K562 (cell line): ENCODE measurements around the gene ADGRD1. TPM values are rescaled to one million over a fixed set of nuclear protein-coding genes. Genes with fewer than 3 reads are reported as not detected.

Source experiments
- ZBTB12 ChIP-seq: fragments of 250-450 bp; sonication (Bioruptor Pico); IDR thresholded peaks from 2 replicates; pipeline ENCODE4 v1.4.0; 2020
- polyA plus RNA-seq, 8 experiments: library from polyadenylated mRNA; depleted of rRNA in 4 of 8; stranded (reverse) in 5 of 8; unstranded in 3 of 8; fragments of >200 nt; fragmentation: Nextera tagmentation in 2 of 8; fragmentation: Illumina TruSeq in 1 of 8; extraction: Ambion mirVana in 2 of 8; extraction: Trizol in 1 of 8; gene quantifications; 2 replicates each; pipeline versions ENCODE4 v1.2.1 to v1.2.3, GENCODE V29; 2011 to 2014; ENCODE audit warnings: inconsistent platforms in 1 of 8, missing spikeins in 1 of 8
- total RNA-seq, 7 experiments: library from RNA; depleted of rRNA in 6 of 7; stranded (reverse); fragments of >200 nt in 6 of 7; fragmentation: Illumina TruSeq in 2 of 7; extraction: Trizol in 2 of 7; gene quantifications; 2 replicates each; pipeline versions ENCODE4 v1.2.1 to v1.2.3, GENCODE V29; 2011 to 2021; ENCODE audit warnings: low replicate concordance in 1 of 7
- TF ChIP-seq, protein P1 (sequence below): fragments of 200-600 bp; sonication (generic); IDR thresholded peaks from one replicate; pipeline ENCODE4 v1.6.1; 2012; ENCODE audit warnings: mild to moderate bottlenecking, low read depth, low read length, inconsistent platforms

Gene ADGRD1
- total and polyA plus RNA-seq, 9 of the 15 experiments (the other 6 are each of a cell fraction or from before 2014, with no cell fraction given), result 1.7 to 11.7 (median 3.3) TPM

- TF ChIP-seq, protein P1, sequence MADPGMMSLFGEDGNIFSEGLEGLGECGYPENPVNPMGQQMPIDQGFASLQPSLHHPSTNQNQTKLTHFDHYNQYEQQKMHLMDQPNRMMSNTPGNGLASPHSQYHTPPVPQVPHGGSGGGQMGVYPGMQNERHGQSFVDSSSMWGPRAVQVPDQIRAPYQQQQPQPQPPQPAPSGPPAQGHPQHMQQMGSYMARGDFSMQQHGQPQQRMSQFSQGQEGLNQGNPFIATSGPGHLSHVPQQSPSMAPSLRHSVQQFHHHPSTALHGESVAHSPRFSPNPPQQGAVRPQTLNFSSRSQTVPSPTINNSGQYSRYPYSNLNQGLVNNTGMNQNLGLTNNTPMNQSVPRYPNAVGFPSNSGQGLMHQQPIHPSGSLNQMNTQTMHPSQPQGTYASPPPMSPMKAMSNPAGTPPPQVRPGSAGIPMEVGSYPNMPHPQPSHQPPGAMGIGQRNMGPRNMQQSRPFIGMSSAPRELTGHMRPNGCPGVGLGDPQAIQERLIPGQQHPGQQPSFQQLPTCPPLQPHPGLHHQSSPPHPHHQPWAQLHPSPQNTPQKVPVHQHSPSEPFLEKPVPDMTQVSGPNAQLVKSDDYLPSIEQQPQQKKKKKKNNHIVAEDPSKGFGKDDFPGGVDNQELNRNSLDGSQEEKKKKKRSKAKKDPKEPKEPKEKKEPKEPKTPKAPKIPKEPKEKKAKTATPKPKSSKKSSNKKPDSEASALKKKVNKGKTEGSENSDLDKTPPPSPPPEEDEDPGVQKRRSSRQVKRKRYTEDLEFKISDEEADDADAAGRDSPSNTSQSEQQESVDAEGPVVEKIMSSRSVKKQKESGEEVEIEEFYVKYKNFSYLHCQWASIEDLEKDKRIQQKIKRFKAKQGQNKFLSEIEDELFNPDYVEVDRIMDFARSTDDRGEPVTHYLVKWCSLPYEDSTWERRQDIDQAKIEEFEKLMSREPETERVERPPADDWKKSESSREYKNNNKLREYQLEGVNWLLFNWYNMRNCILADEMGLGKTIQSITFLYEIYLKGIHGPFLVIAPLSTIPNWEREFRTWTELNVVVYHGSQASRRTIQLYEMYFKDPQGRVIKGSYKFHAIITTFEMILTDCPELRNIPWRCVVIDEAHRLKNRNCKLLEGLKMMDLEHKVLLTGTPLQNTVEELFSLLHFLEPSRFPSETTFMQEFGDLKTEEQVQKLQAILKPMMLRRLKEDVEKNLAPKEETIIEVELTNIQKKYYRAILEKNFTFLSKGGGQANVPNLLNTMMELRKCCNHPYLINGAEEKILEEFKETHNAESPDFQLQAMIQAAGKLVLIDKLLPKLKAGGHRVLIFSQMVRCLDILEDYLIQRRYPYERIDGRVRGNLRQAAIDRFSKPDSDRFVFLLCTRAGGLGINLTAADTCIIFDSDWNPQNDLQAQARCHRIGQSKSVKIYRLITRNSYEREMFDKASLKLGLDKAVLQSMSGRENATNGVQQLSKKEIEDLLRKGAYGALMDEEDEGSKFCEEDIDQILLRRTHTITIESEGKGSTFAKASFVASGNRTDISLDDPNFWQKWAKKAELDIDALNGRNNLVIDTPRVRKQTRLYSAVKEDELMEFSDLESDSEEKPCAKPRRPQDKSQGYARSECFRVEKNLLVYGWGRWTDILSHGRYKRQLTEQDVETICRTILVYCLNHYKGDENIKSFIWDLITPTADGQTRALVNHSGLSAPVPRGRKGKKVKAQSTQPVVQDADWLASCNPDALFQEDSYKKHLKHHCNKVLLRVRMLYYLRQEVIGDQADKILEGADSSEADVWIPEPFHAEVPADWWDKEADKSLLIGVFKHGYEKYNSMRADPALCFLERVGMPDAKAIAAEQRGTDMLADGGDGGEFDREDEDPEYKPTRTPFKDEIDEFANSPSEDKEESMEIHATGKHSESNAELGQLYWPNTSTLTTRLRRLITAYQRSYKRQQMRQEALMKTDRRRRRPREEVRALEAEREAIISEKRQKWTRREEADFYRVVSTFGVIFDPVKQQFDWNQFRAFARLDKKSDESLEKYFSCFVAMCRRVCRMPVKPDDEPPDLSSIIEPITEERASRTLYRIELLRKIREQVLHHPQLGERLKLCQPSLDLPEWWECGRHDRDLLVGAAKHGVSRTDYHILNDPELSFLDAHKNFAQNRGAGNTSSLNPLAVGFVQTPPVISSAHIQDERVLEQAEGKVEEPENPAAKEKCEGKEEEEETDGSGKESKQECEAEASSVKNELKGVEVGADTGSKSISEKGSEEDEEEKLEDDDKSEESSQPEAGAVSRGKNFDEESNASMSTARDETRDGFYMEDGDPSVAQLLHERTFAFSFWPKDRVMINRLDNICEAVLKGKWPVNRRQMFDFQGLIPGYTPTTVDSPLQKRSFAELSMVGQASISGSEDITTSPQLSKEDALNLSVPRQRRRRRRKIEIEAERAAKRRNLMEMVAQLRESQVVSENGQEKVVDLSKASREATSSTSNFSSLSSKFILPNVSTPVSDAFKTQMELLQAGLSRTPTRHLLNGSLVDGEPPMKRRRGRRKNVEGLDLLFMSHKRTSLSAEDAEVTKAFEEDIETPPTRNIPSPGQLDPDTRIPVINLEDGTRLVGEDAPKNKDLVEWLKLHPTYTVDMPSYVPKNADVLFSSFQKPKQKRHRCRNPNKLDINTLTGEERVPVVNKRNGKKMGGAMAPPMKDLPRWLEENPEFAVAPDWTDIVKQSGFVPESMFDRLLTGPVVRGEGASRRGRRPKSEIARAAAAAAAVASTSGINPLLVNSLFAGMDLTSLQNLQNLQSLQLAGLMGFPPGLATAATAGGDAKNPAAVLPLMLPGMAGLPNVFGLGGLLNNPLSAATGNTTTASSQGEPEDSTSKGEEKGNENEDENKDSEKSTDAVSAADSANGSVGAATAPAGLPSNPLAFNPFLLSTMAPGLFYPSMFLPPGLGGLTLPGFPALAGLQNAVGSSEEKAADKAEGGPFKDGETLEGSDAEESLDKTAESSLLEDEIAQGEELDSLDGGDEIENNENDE, result no peak
- no peak for TF ChIP-seq ZBTB12
Measured at GRCh38 chr12:131003036-131003715, 49.5 kb downstream of the ADGRD1 start (continued).
